ENCODE results near the gene BEX3. TPM values are rescaled to one million over a fixed set of nuclear protein-coding genes. Genes with fewer than 3 reads are reported as not detected.

Gene BEX3
- total RNA-seq, 1 experiment from 2014 or later = 367 TPM

- Mint-ChIP-seq H3K9me3 (ENCODE audit: unreplicated experiment) (no peaks in the 10 kb centered on the region), H3K36me3 (ENCODE audit: insufficient read depth, unreplicated experiment) (no peaks in the 10 kb centered on the region), H3K27ac (ENCODE audit: unreplicated experiment) (no peak overlapping the region), H3K4me3 (ENCODE audit: unreplicated experiment) (no peak overlapping the region), H3K4me1 (ENCODE audit: low read depth, unreplicated experiment) (no peaks in the 10 kb centered on the region), H3K27me3 (ENCODE audit: insufficient read depth, unreplicated experiment) (no peaks in the 10 kb centered on the region)
- ChIA-PET CTCF (no interaction called here), POLR2A (no interaction called here)
- Histone ChIP-seq H3K4me1 (no peaks in the 10 kb centered on the region), H3K36me3 (ENCODE audit: control insufficient read depth, insufficient read depth, low read length) (no peaks in the 10 kb centered on the region), H3K9me3 (no peaks in the 10 kb centered on the region), H3K4me3 (ENCODE audit: low read depth, low read length) (no peak overlapping the region), H3K27me3 (replicated peaks; ENCODE audit: control insufficient read depth, insufficient read depth, low read length) (no peaks in the 10 kb centered on the region)
- intact Hi-C loops (cut with micrococcal nuclease; ENCODE audit: unreplicated experiment) = no loop called here
- DNase-seq = no peak
- no peak for TF ChIP-seq CTCF (IDR thresholded peaks at IDR 0.05; ENCODE audit: insufficient read depth in 1 of 2, low read depth in 1 of 2, low read length in 1 of 2, severe bottlenecking in 1 of 2, unreplicated experiment in 1 of 2)
- BruUV-seq (replicated peaks) = no TSS peak
Observed at GRCh38 chrX:103418811-103419340, 42.5 kb downstream of the BEX3 start.

DNA sequence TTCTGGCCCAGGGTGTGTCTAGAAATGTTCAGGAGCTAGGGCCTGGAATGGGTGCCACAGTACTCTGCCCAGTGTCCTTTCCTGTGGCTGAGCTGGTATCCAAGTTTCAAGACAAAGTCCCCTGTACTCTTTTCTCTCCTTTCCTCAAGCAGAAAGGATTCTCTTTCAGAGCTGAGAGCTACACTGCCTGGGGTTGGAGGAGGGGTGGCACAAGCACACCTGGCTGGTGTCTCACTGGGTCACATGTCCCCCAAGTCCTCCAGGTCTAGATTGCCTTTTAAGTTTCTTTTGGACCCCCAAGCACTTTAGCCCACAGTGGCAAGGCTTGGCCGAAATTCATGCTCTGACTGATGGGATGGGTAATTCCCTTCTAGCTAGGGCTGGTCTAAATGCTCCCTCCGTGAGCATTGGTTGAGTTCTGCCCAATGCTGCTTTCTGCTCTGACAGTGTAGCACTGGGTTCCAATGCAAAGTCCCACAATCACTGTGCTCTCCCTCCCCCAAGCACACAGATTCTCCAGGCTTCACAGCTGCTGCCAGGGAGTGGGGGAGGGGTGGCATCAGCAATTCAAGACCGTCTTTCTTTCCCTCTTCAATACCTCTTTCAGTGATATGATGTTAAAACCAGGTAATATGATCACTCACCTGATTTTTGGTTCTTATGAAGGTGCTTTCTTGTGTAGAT is 47.8 kb downstream of the BEX3 start:
- no peak overlapping the region for H3K27ac Mint-ChIP-seq (ENCODE audit: unreplicated experiment)
- TF ChIP-seq CTCF (IDR thresholded peaks at IDR 0.05; ENCODE audit: insufficient read depth in 1 of 2, low read depth in 1 of 2, low read length in 1 of 2, severe bottlenecking in 1 of 2, unreplicated experiment in 1 of 2) = no peak
- Histone ChIP-seq H3K27me3 (replicated peaks; ENCODE audit: control insufficient read depth, insufficient read depth, low read length) (no peaks in the 10 kb centered on the region), H3K9me3 (no peaks in the 10 kb centered on the region), H3K4me1 (0 out of 2 replicates have a peak, but pooled peaks cover 6% of the 10 kb centered on the region), H3K36me3 (ENCODE audit: control insufficient read depth, insufficient read depth, low read length) (no peaks in the 10 kb centered on the region), H3K4me3 (ENCODE audit: low read depth, low read length) (no peak overlapping the region)
- intact Hi-C loops (cut with micrococcal nuclease; ENCODE audit: unreplicated experiment) = no loop called here
- no peaks in the 10 kb centered on the region for H3K9me3 Mint-ChIP-seq (ENCODE audit: unreplicated experiment)
- no TSS peak for BruUV-seq (replicated peaks)
- no peaks in the 10 kb centered on the region for H3K27me3 Mint-ChIP-seq (ENCODE audit: insufficient read depth, unreplicated experiment)
- H3K36me3 Mint-ChIP-seq (ENCODE audit: insufficient read depth, unreplicated experiment) = no peaks in the 10 kb centered on the region
- H3K4me3 Mint-ChIP-seq (ENCODE audit: unreplicated experiment) = no peak overlapping the region
- ChIA-PET POLR2A (no interaction called here), CTCF (interaction anchor here (0.6 kb wide), 1 partner anchor 41 kb away, joined by 3 read pairs; no protein-coding TSS in a partner anchor)
- DNase-seq = no peak
- no peaks in the 10 kb centered on the region for H3K4me1 Mint-ChIP-seq (ENCODE audit: low read depth, unreplicated experiment)

Other genes with a start within 250 kb of the BEX3 start
- 2.2 and 2.5 TPM in 2 replicates for gene BEX4, start 161.4 kb upstream of the BEX3 start, total RNA-seq (2022)
- 21.5 and 22.0 TPM in 2 replicates for gene TCEAL8, start 121.4 kb upstream of the BEX3 start, total RNA-seq (2022)
- not detected in 2 replicates for gene TCEAL5, start 99.8 kb upstream of the BEX3 start, total RNA-seq (2022)
- 16.8 and 24.5 TPM in 2 replicates for gene BEX2, start 65.5 kb upstream of the BEX3 start, total RNA-seq (2022)
- not detected in 2 replicates for gene TCEAL7, start 46.3 kb upstream of the BEX3 start, total RNA-seq (2022)
- gene TCEAL9, start 20.0 kb upstream of the BEX3 start, total RNA-seq (2022) = 41.9 and 44.9 TPM in 2 replicates
- not detected in 2 replicates for gene RAB40A, start 143.0 kb downstream of the BEX3 start, total RNA-seq (2022)
- 39.0 and 42.3 TPM in 2 replicates for gene TCEAL4, start 209.0 kb downstream of the BEX3 start, total RNA-seq (2022)
- gene TCEAL3, start 231.4 kb downstream of the BEX3 start, total RNA-seq (2022) = 2.7 and 3.3 TPM in 2 replicates